ENCODE measurements around the gene ANAPC10.

The ANAPC10 gene

DNA sequence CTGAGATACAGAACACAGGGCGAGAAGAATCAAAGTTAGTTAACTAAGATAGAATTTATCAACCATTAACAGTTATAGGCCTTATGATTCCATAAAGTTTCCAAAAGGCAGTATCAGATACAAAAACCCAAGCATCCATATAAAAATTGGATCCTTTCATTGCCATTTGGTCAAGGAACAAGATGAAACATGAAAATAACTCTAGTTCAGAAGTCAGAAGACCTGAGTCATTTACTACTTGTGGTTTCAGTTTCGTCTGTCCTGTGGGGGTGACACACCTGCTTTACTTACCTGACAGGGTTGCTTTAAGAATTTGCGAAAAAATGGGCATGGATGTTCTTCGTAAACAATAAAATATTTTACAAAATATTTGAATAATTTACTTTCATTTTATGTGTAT is 130.8 kb downstream of the ANAPC10 start:
- no peaks in the 10 kb centered on the region for H3K4me1 ChIP-seq
- no peaks in the 10 kb centered on the region for H3K36me3 ChIP-seq (replicated peaks)
- DNase-seq (ENCODE audit: low spot score in 2 of 2), result no peak
- no peaks in the 10 kb centered on the region for H3K27me3 ChIP-seq (ENCODE audit: low read depth)
- H3K4me3 ChIP-seq, result no peak overlapping the region
- in situ Hi-C loops (cut with MboI; ENCODE audit: low sequenced_read_pairs), result no loop called here
- no peaks in the 10 kb centered on the region for H3K9me3 ChIP-seq

DNA sequence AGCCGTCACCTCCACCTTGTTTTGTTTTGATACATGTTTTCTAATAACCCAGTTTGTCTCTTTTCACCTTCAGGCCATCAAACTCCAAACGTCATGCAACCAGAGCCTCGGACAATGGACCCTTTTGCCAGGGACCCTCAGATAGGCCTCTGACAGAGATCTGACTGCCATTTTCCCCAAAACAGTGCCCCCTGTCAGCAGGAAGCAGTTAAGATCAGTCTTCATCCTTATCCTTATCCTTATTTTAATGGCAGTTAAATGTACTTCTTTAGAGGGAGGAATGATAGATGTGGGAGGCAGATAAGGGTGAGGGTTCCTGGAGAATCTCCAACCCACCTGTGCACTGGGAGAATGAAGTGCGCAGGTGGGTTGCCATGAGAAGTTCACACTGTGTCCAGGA is 135.7 kb downstream of the ANAPC10 start:
- DNase-seq (ENCODE audit: low spot score in 2 of 2), result no peak
- Histone ChIP-seq H3K36me3 (replicated peaks) (no peaks in the 10 kb centered on the region), H3K9me3 (no peaks in the 10 kb centered on the region), H3K27me3 (ENCODE audit: low read depth) (no peaks in the 10 kb centered on the region), H3K4me3 (no peak overlapping the region), H3K4me1 (no peaks in the 10 kb centered on the region)
- in situ Hi-C loops (cut with MboI; ENCODE audit: low sequenced_read_pairs), result no loop called here

DNA sequence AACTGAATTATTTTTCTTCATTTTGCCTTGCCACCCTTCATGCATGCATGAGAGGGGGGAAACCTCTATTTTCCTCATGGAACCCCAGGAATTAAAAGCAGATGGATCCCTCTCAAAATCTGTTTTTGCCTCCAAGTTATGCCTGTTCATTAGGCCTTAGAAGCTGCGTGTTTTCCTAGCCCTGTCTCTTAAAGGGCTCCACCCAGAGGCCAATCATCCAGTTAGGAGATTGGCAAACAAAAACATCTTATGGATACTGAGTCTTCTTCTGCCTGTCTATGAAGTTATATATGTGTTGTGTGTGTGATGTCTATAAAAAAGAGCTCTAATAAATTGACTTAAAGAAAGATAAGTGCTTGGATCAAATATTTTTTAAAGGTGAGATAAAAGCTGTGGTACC is 142.9 kb downstream of the ANAPC10 start:
- DNase-seq (ENCODE audit: low spot score in 2 of 2), result no peak
- no peaks in the 10 kb centered on the region for H3K27me3 ChIP-seq (ENCODE audit: low read depth)
- no peak overlapping the region for H3K4me3 ChIP-seq
- H3K36me3 ChIP-seq (replicated peaks), result no peaks in the 10 kb centered on the region
- H3K4me1 ChIP-seq, result peaks cover 7% of the 10 kb centered on the region
- no peaks in the 10 kb centered on the region for H3K9me3 ChIP-seq
- in situ Hi-C loops (cut with MboI; ENCODE audit: low sequenced_read_pairs), result no loop called here

GRCh38 chr4:144954230-144954629 is 143.8 kb downstream of the ANAPC10 start:
- in situ Hi-C loops (cut with MboI; ENCODE audit: low sequenced_read_pairs), result no loop called here
- H3K9me3 ChIP-seq, result no peaks in the 10 kb centered on the region
- no peaks in the 10 kb centered on the region for H3K36me3 ChIP-seq (replicated peaks)
- peaks cover 7% of the 10 kb centered on the region for H3K4me1 ChIP-seq
- peak; percentile 14 to 22 for DNase-seq (ENCODE audit: low spot score in 2 of 2)
- no peak overlapping the region for H3K4me3 ChIP-seq
- H3K27me3 ChIP-seq (ENCODE audit: low read depth), result no peaks in the 10 kb centered on the region

- H3K4me3 ChIP-seq, result no peak overlapping the region
- H3K4me1 ChIP-seq, result peaks cover 14% of the 10 kb centered on the region
- H3K36me3 ChIP-seq (replicated peaks), result no peaks in the 10 kb centered on the region
- no peaks in the 10 kb centered on the region for H3K27me3 ChIP-seq (ENCODE audit: low read depth)
- in situ Hi-C loops (cut with MboI; ENCODE audit: low sequenced_read_pairs), result no loop called here
- H3K9me3 ChIP-seq, result no peaks in the 10 kb centered on the region
- DNase-seq (ENCODE audit: low spot score in 2 of 2), result peak in 1 of 2 experiments; percentile 78
These were observed 149.6 kb downstream of the ANAPC10 start for GRCh38 chr4:144948421-144948820.

- Histone ChIP-seq H3K9me3 (no peaks in the 10 kb centered on the region), H3K4me1 (peaks cover 14% of the 10 kb centered on the region), H3K36me3 (replicated peaks) (no peaks in the 10 kb centered on the region), H3K4me3 (no peak overlapping the region), H3K27me3 (ENCODE audit: low read depth) (no peaks in the 10 kb centered on the region)
- in situ Hi-C loops (cut with MboI; ENCODE audit: low sequenced_read_pairs), result no loop called here
- peak in 1 of 2 experiments; percentile 68 for DNase-seq (ENCODE audit: low spot score in 2 of 2)
These were observed 150.0 kb downstream of the ANAPC10 start for GRCh38 chr4:144948009-144948408.

All from HAP-1 (cell line).